Inferior parietal cortex (tissue), 1 donor: ENCODE measurements around the gene NRG3.
"Not testable (repeated sequence)": the region's sequence is repeated elsewhere in the genome, so short reads cannot be mapped to it uniquely, and the experiment has no call there.

Experiments
- DNase-seq: peaks from one replicate; pipeline ENCODE4 v3.0.0-alpha.2; 2016; ENCODE audit errors: extremely low spot score

Gene NRG3

GRCh38 chr10:82914655-82915136 is 1039.7 kb downstream of the NRG3 start:
- DNase-seq: no peak

- no peak for DNase-seq
These were observed 1041.9 kb downstream of the NRG3 start for GRCh38 chr10:82916941-82917340.

GRCh38 chr10:82918022-82918421 is 1043.0 kb downstream of the NRG3 start:
- no peak for DNase-seq

- DNase-seq: no peak
These were observed 1047.1 kb downstream of the NRG3 start for GRCh38 chr10:82922046-82922445.

GRCh38 chr10:82922755-82923154 is 1047.8 kb downstream of the NRG3 start:
- DNase-seq: no peak

- no peak for DNase-seq
These were observed 1049.7 kb downstream of the NRG3 start for GRCh38 chr10:82924711-82925110.

- no peak for DNase-seq
These were observed 1050.6 kb downstream of the NRG3 start for GRCh38 chr10:82925547-82925946.

GRCh38 chr10:82932451-82932850 is 1057.5 kb downstream of the NRG3 start:
- DNase-seq: no peak

GRCh38 chr10:82934429-82934828 is 1059.4 kb downstream of the NRG3 start:
- no peak for DNase-seq

GRCh38 chr10:82934947-82935346 is 1060.0 kb downstream of the NRG3 start:
- DNase-seq: no peak

GRCh38 chr10:82938331-82938730 is 1063.3 kb downstream of the NRG3 start:
- DNase-seq: no peak

GRCh38 chr10:82942286-82943099 is 1067.5 kb downstream of the NRG3 start:
- DNase-seq: no peak

GRCh38 chr10:82943142-82943541 is 1068.1 kb downstream of the NRG3 start:
- DNase-seq: no peak

- no peak for DNase-seq
These were observed 1075.0 kb downstream of the NRG3 start for GRCh38 chr10:82949816-82950575.

- DNase-seq: no peak
These were observed 1078.3 kb downstream of the NRG3 start for GRCh38 chr10:82953331-82953730.

GRCh38 chr10:82953909-82954308 is 1078.9 kb downstream of the NRG3 start:
- no peak for DNase-seq

- not testable (repeated sequence) for DNase-seq
These were observed 1085.5 kb downstream of the NRG3 start for GRCh38 chr10:82960421-82961060.

GRCh38 chr10:82961864-82962263 is 1086.9 kb downstream of the NRG3 start:
- DNase-seq: no peak

GRCh38 chr10:82966130-82966529 is 1091.1 kb downstream of the NRG3 start:
- DNase-seq: no peak

- DNase-seq: no peak
These were observed 1093.5 kb downstream of the NRG3 start for GRCh38 chr10:82968533-82968932.

- no peak for DNase-seq
These were observed 1094.4 kb downstream of the NRG3 start for GRCh38 chr10:82969405-82969804.

- no peak for DNase-seq
These were observed 1105.3 kb downstream of the NRG3 start for GRCh38 chr10:82980321-82980720.
